HTERT RPE-1 (cell line): ENCODE measurements around the gene TUBA8.
"Not testable (repeated sequence)": the region's sequence is repeated elsewhere in the genome, so short reads cannot be mapped to it uniquely, and the experiment has no call there.

Experiments
- in situ Hi-C: fragments of 300-500 bp; cut with MboI; formaldehyde crosslinking; loops from 4 replicates; pipeline ENCODE4 v1.14.3; 2020; ENCODE audit warnings: low sequenced_read_pairs

Gene TUBA8

DNA sequence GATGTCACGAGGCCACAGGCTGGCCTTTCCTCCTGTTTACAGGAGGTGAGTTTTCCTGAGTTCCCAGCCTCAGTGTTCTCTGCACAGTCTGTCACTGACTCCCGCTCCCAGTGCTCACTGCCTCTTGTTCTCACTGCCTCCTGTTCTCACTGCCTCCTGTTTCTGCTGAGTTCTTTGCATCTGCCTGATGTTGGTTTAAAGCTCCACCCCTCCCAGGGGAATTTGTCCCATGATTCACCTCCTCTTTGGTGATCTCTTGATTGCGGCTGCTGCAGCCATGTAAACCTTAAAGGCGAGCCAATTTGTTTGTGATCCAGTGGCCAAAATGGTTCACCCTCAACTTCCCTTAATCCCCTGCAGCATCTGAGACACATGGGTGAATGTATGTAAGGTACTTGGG, 6.0 kb upstream of the TUBA8 start:
- in situ Hi-C loops, result no loop called here

GRCh38 chr22:18105981-18106380, 4.6 kb upstream of the TUBA8 start:
- in situ Hi-C loops, result not testable (repeated sequence)

GRCh38 chr22:18106550-18107341, 3.9 kb upstream of the TUBA8 start:
- in situ Hi-C loops, result not testable (repeated sequence)

- in situ Hi-C loops, result no loop called here
Observed at GRCh38 chr22:18108187-18108586, 2.4 kb upstream of the TUBA8 start.

DNA sequence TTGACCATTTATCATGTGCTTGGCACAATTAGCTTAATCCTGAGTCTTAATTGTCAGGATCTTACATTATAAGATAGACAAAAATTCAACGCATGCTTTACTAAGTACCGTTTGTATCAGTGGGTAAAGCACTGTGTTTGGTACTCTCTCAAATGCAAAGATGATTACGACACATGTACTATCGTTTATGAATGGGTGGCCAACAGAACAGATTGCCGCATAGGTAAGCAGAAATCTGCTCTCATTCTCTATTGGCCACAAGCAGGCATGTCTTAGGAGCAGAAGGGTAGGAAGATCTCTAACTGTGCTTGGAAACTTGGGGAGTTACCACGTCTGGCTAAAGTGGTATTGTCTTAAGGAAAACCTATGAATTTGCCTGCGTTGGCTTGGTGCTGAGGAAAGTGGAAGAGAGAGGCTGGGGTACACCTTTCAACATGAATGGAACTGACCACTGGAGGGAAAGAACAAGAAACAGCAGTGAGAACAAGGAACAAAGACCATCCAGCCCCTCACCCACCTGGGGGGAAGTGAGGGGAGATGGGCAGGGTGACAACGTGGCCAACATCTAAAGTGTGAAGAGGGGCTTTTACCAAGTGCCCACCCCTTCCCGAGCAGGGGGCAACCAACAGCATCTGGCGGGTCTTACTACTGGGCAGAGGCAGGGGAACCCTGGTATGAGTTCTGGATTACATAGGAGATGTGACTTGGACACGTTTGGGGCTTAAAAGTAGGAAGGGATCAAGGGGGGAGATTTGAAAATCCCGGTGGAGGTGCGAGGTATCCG, 1.0 kb upstream of the TUBA8 start:
- in situ Hi-C loops, result no loop called here

DNA sequence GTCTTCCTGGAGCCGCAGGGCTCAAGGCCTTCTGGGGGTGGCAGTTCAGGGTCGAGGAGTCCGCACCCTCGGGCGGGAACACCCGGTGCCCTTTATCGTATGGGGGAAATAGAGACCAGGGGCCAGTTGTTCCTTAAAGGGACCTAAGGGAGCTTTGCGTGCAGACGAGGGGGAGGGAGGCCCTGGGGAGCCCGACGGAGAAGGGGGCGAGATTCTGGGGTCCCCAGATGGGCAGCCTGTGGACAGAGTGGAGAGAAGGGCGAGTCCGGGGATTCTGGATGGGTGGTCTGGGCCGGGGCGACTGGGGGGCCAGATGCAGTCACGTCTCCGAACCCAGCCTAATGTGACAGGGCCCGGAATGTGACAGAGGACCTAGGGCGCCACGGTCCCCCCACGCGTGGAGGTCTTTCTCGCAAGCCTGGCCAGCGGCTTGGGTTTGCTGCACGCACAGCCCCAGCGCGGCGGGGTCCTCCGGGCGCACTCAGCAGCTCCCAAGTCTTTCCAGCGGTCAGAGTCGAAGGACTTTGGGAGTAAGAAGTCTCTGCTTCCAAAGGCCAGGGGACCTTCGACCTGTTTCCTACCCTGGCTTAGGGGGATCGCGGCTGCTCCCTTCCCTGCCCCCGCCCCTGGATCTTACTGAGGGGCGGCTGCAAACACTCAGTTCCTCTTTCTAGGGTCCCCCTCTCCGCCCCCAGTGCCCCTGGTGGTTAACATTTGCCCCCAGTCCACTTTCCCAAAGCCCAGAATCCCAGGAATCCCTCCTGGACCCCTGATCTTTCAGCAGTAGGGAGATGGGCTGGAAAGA, 547 bp downstream of the TUBA8 start:
- in situ Hi-C loops, result no loop called here

GRCh38 chr22:18111759-18112330, 1.2 kb downstream of the TUBA8 start:
- in situ Hi-C loops, result no loop called here

GRCh38 chr22:18112440-18112839, 1.8 kb downstream of the TUBA8 start:
- in situ Hi-C loops, result no loop called here

- in situ Hi-C loops, result no loop called here
Observed at GRCh38 chr22:18113680-18114394, 3.2 kb downstream of the TUBA8 start.

DNA sequence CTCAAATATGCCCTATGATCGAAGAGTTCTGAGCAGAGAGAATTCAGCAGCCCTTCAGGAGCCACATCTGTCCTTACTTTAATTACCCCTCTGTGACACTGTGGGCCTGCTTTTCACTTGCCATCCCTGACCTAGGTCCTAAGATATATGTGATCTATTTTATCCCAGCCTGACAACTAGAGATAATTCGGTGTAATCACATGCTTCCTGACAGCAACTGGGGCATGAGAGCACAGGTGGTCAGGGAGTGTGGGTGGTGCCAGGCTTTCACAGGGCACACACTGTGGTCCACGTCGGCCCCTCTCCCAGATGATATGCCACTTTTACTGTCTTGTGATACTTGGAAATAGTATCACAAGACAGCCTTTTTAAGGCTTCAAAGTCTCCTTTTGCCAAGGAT, 3.9 kb downstream of the TUBA8 start:
- in situ Hi-C loops, result no loop called here

- in situ Hi-C loops, result no loop called here
Observed at GRCh38 chr22:18114976-18115652, 4.5 kb downstream of the TUBA8 start.

DNA sequence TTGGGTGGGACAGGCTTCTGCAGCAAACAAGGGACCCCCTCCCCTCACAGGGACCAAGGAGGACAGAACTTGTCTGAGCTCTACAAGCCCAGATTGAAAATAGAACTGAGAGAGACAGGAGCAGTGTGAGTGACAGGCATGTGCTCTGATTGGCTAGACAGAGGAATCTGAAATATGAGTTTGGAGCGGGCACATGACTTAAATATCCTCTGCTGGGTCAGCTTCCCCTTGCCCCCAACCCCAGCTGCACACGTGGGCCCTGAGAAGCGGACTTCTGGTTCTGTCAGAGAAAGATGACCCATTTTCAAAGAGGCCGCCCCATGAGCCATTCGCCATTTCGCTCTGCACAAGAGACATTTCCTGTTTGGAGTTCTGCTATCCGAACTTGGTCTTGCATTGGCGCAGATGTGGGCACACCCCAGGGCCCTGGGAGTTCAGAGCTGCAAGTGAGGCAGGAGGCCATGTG, 5.3 kb downstream of the TUBA8 start:
- in situ Hi-C loops, result no loop called here

DNA sequence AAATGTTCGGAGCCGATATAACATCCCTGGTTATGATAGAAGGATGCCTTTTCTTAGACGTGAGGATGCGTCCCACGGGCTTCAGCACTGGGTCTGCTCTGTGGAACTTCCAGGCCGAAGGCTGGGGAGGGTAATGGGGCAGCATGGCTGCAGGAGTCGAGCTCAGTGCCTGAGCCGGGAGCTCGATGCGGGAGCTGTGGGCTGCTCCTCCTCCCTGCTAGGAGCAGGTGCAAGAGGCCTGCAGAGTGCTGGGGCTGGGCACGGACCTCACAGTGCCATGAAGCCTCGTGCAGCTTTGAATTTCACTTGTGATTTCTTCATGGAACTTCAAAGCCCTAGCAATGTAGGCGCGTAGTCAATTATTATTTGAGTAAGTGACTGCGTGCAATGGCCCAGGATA, 6.0 kb downstream of the TUBA8 start:
- in situ Hi-C loops, result no loop called here

- in situ Hi-C loops, result no loop called here
Observed at GRCh38 chr22:18118345-18118915, 7.8 kb downstream of the TUBA8 start.

GRCh38 chr22:18119409-18120110, 9.0 kb downstream of the TUBA8 start:
- in situ Hi-C loops, result no loop called here

DNA sequence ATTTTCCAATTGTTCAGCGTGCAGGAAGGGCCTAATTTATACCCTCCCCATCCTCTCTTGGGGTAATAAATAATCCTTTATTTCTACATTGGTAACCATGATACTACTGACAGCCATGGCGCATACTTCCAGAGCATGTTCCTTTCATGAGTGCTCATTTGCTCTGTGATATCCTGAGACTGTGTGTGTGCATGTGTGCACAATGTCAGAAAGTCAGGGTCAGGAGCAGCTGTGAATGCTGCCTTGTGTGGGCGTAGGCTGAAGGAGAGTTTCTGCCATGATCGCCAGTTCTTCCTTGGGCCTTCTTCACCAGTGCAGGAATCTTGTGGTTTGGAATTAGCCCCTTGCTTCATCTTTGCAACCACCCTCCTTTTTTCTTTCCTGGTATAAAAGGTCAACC, 10.2 kb downstream of the TUBA8 start:
- in situ Hi-C loops, result no loop called here

DNA sequence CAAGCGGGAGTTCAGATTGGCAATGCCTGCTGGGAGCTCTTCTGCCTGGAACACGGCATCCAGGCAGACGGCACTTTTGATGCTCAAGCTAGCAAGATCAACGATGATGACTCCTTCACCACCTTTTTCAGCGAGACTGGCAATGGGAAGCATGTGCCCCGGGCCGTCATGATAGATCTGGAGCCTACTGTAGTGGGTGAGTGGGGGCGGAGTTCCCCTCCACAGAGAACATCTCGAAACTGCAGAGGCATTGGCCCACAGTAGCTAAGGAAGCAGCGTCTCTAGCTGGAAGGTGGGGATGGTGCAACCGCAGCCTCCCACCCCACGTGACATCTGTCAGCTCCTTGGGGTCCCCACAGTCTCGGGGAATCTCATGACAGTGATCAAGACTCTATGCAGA, 10.9 kb downstream of the TUBA8 start:
- in situ Hi-C loops, result no loop called here

GRCh38 chr22:18121954-18122554, 11.4 kb downstream of the TUBA8 start:
- in situ Hi-C loops, result no loop called here
